ENCODE measurements around the gene CACNA1I.

CACNA1I gene

DNA sequence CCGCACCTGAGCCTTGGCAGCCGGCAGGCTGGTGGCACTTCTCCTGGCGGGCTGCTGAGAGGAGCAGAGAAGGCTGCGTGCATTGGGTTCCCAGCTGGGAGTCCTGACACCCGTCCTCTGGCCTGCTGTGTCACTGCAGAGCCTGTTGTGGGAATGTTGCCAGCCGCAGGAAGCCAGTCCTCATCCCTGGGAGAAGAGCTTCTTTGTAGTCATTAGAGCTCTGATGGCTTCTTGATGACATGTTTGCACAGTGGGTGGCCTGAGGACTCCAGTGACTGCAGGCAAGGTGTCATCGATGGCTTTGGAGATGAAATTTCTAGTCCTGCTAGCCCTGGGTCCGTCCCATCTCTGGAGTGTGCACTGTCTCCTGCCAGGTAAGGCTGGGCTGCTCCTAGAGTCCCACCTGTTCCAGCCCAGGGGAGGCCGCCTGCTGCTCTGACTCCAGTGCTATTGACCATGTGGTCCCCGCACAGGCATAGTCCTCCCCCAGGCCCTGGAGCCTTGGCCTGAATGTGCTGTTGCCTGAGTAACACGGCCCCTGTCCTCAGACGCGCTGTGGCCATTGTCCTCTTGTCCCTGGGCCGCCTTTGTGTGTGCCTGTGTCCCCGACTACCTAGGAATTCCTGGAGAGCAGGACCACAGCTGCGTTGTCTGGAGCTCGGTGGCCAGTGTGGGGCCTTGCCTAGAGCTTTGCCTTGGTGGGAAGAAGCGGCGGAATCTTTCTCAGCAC lies 129.2 kb downstream of the CACNA1I start:
- no peak for DNase-seq (ENCODE audit: low read depth)

DNA sequence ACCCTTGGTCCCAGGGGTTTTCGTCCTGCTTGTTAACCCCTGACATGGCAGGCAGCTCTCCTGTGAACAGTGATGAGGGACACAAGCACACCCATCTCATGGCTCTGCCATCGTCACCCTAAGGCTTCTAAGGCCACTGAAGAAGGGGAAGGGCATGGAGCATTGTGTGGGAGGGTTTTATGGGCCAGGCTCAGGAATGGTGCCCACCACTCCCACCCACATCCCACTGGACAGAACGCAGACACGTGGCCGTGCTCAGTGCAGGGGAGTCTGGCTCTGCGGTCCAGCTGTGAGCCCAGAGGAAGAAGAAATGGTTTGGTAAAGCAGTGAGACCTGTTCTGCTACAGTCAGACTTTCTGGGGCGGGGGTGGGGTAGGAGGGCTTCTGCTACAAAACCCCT lies 130.0 kb downstream of the CACNA1I start:
- no peak for DNase-seq (ENCODE audit: low read depth)

DNA sequence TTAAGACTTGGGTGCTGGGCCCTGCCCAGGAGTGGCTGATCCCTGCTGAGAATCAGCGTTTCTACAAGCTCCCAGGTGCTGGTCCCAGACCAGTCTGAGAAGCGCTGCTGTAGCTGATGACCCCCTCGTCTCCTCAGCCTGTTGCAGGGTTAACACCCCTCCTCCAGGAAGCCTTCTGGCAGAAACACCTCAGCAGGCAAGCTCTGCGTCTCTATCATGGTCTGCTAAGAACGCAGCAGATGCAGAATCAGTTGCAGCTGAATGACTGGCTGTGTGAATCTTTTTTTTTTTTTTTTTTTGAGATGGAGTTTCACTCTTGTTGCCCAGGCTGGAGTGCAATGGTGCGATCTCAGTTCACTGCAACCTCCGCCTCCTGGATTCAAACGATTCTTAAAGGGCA lies 132.5 kb downstream of the CACNA1I start:
- no peak for DNase-seq (ENCODE audit: low read depth)

DNA sequence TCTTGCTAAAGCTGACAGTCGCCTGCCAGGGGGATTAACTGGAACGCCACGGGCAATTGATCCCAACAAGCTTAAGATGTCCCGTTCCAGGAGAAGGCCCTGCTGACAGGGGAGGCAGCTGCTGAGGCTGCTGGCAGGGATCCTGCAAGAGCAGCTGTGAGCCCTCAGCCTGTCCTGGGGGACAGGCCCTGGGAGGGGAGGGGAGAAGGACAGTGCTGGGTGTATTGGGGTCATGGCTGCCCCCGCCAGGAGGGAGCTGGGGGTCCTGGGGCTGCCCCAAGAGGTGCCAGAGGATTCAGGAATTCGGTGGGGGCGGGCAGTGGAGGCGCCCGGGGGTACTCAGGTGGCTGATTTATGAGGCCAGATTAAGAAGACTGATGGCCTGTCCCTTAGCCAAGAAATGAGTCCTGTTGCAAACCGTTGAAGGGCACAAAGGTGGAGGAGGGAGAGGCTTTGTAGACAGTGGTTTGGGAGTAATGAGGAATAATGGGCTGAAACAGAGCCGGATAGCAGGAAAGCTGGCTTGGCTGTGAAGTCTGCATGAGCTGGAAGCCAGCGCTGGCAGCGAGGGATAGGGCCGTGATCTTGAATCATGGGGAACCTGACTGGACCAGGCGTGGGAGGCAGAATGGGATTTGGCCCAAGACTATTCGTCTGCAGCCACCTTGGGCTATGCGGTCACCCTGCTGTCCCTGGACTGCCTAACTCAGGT lies 133.5 kb downstream of the CACNA1I start:
- no peak for DNase-seq (ENCODE audit: low read depth)

DNA sequence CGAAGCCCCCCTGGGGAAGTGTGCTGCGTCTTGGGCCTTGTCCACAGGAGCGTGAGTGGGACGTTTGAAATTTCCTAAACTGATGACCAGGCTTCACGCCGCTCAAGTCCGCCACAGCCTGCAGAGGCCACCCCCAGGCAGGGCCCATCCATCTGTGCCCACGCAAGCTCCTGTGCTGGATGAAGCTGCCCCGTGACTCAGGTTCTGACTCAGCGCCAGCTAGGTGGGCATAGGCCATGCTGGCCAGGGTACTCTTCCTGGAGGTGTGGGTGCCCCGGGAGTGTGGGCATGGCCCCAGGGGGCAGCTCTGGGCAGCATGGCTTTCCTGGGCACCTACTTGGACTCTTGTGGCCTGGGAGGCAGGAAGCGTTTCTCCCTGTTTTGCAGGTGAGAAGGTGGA lies 134.8 kb downstream of the CACNA1I start:
- DNase-seq (ENCODE audit: low read depth), result no peak

DNA sequence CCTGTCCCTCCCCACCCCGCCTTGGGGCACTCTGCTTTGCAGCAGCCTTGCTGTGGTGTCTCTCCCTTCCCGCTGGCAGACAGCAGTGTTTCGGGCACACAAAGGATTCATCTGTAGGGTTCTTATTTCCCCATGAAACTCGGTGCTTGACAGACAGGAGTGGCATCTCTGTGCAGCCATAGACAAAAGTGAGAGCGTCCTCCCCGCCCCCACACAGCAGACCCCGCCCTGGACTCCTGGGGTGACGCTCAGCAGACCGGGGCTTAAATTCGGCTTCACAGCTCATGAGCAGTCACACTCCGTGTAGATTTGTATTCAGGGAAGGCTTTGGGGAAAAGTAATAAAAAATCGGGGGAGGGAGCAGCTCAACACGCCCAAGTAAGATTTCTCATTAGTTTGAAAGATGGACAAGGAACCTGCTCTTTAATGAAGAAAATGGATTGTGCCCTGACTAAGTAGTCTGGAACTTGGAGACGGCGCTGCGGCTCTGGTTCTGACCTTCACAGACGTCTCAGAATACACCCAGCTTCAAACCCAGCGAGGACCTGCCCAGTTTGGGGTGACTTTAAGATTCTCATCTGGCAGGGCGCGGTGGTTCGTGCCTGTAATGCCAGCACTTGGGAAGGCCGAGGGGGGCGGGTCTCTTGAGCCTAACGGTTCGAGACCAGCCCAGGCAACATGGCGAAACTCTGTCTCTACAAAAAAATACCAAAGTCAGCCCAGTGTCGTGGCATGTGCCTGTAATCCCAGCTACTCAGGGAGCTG lies 136.0 kb downstream of the CACNA1I start:
- no peak for DNase-seq (ENCODE audit: low read depth)

DNA sequence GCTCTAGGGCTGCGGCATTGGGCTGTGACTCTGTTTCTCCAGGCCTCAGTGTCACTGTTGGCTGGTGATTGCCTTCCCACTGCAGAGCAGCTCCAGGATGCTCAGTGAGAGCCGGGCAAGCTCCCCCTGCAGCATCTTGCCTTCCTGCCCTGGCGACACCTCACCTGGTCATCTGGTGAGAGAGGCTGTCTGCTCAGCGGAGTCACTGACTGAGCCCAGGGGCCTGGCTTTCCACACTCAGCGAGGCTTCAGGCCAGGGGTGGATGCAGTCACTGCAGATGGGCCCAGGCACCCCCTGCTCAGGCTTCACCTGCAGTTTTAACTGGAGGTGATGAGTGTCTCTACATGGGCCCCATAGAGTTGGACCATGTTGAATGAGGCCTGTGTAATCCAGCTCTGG lies 136.8 kb downstream of the CACNA1I start:
- no peak for DNase-seq (ENCODE audit: low read depth)

DNA sequence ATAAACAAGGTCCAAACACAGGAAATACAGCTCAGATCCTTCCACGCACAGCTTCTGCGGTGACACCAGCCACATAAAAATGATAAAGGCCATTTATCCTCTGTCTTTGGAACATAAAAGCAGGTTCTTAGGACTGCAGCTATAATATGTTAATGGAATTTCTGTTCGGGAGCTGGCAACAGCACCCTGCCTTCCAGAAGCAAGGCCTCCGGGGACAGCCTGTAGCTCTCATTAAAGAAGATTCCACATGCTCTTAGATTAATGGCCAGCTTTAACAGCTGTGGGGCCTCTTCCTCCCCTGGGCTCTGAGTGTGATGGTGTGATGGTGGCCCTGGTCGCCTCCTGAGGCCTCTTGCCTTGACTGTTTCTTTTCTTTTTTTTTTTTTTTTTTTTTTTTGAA lies 137.3 kb downstream of the CACNA1I start:
- DNase-seq (ENCODE audit: low read depth), result no peak

DNA sequence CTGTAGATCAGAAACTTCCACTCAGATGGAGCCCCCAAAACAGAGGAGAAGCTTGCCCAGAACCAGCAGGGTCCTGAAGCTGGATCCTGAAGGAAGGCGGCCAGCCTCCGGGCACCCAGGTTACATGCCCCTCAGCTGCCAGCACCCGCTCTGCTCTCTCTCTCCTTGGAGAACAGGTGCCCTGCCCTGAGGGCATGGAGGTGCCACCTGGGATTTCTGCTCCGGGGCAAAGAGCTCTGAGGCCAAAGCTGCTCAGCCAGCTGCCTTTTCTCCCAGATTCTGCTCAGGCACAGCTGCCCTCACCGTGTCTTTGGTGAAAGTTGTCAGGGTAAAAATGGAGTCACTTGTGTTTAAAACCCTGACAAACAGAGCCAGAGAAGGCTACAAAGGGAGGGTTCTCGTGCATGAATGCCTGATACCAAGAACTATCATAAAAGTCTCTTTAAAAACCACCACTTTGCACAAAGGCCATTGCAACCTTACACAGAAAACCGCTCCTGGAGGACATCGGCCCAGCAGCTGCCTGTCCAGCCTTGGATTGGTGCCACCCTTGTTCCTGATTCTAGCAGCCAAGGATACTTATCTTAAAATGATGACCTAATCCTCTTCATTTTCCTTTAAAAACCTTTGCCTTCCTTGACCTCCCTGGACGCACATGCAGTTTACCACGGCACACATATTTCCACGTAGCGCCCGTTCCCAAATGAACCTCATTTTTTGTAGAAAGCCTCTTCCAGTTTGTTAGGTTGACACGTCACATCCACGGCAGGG lies 140.0 kb downstream of the CACNA1I start:
- DNase-seq (ENCODE audit: low read depth), result no peak

DNA sequence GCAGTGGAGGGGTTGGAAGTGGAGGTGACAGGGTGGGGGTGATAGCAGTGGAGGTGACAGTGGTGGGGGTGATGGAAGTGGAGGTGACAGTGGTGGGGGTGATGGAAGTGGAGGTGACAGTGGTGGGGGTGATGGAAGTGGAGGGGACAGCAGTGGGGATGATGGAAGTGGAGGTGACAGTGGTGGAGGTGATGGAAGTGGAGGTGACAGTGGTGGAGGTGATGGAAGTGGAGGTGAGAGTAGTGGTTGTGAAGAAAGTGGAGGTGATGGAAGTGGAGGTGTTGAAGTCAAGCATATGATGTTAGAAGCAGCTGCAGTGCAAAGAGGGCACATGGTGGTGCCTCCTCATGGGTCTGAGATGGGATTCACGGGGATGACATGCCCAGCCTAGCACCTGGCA lies 141.5 kb downstream of the CACNA1I start:
- no peak for DNase-seq (ENCODE audit: low read depth)

DNA sequence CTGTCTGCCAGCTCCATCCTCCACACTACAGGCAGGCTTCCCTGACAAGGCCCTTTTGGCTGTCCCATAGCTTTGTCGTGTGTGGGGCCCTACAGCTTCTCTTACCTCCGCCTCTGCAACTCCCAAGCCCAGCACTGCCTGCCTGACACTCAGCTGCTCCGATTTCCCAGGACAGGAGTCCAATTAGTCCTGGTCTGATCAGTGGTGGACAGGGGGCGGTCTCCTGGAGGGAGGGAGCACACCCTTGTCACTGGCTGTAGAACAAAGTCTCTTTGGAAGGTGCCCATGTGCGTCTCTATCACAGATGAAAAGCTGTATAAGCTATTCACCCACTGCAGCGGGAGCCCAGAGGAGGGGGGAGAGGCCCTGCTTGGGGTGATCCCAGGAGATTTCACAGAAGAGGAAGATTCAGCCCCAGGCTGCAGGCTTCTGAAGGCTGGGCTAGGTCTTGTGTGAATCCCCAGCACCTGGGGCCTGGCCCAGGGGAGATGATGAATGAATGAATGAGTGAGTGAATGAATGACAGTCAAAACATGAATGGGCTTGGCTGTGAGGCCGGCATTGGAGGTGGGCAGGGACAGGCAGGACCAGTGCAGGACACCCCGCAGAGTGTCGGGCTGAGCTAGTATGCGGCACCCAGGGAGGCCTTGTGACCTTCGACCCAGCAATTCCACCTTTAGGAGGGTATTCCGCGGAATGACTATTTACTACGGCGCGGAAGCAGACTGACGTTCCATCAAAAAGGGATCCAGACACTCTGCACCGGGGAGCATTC lies 142.4 kb downstream of the CACNA1I start:
- no peak for DNase-seq (ENCODE audit: low read depth)

DNA sequence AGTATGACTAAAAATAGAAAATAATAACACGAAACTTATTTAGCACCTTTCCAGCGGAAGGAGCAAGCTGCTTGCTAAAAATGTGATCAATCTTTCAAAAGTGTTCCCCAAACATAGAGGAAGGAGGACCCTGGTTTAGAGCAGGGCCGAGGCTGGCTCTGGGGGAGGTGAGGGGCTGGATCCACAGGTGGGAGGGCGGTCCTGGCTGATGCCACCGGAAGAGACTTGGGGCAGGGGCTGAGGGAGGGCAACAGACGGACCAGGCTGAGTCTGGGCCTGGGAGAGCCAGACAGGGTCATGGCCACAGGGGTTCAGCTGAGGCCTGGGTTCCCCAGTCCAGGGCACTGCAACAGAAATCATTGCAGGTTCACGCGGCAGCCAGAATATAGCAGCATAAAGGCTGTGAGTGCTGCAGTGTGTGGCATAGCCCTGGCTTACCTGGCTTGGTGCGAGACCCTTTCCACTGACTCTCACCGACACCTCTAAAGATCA lies 143.3 kb downstream of the CACNA1I start:
- no peak for DNase-seq (ENCODE audit: low read depth)

DNA sequence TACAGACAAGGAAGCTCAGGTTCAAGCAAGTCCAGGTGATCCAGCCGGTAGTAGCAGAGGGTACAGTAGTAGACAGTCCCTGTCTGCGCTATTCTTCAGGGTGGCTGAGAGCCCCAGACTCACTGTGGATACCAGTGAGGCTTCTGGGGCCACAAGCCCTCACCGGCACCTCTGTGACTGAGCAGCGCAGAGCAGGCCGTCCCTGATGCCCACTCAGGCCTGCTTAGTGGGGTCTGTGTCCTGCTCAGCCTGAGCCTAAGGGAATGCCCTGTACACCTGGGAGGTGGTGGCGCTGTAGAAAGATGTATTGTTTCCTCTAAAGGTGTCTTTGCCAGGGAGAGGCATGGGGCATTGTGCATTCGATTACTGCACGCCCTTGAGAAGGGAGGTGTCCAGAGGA lies 143.8 kb downstream of the CACNA1I start:
- DNase-seq (ENCODE audit: low read depth), result no peak

DNA sequence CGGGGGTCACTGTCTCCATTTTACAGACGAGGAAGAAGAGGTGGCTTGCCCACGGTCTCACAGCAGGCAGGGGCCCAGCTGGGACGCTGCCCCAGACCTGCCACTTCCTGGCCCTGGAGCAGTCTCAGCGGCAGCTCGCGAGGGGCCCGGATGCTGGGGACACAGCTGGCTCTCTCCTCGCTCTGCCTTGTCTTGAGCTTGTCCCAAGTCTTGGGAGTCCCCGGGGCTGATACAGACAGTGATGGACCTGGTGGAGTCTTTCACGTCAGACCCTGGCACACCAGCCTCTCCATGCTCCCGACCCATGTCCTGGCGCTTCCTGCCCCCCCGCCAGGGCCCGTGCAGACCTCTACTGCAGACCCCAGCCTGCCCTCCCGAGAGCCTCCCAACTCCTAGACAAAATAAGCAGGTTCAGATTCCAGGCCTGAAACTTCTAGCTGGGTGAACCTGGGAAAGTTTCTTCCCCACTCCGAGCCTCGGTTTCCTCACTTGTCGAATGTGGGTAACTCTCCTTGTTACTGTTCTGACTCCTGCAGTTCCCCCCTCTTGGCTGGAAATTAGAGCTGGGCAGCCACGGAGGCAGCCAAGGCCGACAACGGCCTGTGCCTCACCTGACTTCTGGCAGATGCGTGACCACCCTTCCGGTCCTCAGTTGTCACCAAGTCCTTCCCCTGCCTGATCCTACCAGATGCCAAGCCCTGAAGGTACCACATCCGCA lies 145.4 kb downstream of the CACNA1I start:
- DNase-seq (ENCODE audit: low read depth), result no peak

DNA sequence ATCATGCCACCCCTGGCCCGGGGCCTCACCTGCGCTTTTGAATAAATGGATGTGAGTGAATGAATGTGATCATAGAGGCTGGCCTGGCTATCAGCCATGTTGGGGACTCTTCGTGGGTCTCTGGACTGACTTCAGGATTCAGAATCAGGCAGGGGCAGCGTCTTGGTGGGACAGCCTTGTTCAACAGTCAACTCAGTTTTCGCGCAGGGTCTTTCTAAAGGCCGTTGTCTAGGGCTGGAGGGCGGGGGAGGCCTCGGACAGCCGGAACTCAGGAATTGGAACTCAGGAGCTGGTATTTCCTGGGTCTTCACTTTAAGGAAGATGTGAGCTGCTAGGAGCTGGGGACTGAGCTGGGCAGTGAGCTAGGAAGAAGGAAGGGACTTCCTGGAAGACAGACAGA lies 146.0 kb downstream of the CACNA1I start:
- no peak for DNase-seq (ENCODE audit: low read depth)

DNA sequence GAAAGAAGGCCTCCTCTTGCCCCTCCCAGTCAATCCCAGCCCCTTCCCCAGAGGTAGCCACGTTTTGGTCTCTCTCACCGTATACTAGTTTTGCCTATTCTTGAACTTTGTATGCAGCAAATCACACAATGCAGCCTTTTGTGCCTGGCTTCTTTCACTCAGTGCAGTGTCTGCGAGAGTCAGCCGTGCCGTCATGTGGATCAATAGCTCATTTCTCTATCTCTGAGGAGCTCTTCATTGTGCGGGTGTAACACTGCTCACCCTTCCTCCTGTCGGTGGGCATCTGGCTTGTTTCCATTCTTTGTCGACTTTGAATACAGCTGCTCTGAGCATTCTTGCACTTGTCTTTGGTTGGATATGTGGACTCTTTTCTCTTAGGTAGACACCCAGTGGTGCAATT lies 146.5 kb downstream of the CACNA1I start:
- no peak for DNase-seq (ENCODE audit: low read depth)

DNA sequence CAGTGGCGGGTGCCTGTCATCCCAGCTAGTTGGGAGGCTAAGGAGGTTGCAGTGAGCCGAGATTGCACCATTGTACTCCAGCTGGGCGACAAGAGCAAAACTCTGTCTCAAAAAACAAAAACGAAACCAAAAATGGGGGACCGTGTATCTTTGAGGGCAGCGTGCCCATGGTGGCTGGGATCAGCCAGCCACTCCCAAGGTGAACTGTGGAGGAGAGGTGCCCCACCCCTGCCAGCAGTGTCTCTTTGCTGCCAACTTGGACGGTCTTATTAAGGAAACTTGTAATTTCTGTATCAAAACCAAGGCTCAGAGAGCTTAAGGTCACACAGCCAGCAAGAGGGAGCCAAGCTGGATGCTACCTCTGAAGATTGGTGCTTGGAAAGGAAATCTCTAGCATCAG lies 147.7 kb downstream of the CACNA1I start:
- DNase-seq (ENCODE audit: low read depth), result no peak

DNA sequence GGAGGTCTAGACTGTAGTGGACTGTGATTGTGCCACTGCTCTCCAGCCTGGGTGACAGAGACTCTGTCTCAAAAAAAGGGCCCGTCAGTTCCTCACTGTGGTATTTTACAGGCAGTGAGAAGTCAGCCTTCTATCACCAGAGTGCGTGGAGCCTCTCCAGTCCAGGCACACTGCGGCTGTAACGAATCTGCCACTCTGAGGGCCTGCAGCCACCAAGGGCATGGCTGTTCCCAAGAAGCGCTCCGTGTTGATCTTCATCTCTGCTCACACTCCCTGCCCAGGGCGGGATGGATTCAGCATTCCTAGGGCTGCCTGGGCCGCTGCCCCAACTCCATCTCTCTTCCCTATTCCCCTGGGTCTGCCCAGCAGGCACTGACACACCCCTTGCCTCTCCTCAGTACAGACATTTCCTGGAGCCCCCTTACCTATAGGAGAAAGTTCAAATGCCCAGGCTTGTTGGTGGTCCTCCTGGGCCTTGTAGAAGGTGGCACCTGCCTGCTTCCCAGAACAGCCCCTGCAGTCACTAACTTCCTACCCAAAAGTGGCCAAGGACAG lies 148.4 kb downstream of the CACNA1I start:
- no peak for DNase-seq (ENCODE audit: low read depth)

DNA sequence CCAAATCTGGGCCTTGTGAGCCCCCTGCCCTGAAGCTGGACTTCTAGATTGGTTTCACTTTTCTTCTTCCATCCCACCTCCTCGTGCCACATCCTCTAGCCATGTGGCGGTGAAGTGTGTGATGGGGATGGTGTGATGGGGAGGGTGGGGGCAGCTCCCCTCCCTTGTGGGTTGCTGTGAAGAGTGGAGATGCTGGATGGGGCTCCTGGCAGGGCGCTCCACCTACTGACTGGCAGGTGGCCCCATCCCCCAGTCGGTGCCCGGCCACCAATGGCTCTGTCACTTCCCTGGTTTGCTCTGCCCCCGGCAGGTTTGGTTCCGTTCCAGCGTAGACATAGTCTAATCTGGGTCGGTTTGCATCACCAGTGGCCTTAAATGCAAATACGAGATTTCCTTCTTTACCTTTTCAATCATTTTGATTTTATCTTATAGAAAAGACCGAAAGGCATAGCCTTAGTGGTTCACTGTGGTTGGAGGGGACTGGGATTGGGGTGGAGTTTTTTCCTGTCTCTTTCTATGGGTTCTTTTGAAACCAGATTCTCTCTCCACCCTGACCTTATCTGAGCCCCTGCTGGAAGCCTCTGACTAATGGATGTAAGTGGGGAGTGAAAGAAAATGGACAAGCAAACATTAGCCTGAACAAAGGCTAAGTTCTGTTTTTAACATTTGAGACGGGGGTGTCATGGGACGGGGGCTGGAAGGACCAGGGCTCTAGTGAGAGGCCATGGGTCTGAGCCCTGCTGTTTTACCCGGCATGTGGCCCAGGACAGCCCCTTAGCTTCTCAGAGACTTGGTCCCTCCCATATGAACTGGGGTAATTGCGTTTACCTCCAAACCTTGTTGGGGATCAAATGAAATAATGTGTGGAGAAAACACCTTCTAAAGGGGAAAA lies 149.3 kb downstream of the CACNA1I start:
- DNase-seq (ENCODE audit: low read depth), result no peak

Measured in stimulated activated CD8-positive, alpha-beta memory T cell treated with anti-CD3 and anti-CD28 coated beads, Interleukin-15, amount 100 ng/mL, for 1 hour (primary cell).